GM23338 (cell line): Measurements from ENCODE around the gene SLC6A13. TPM values are rescaled to one million over a fixed set of nuclear protein-coding genes. Genes with fewer than 3 reads are reported as not detected.

Source experiments
- ATAC-seq: fragments of 200-7000 bp; cut with Tn5 transposase; 3 replicates; pipeline ENCODE4 v1.9.1; 2020
- DNase-seq: peaks from one replicate; pipeline ENCODE4 v3.0.0-alpha.2; 2015; ENCODE audit warnings: low spot score
- H2AFZ ChIP-seq: fragments of 200-600 bp; sonication (generic); 2 replicates; pipeline ENCODE4 v1.8.0; 2016; ENCODE audit warnings: antibody characterized with exemption, mild to moderate bottlenecking, moderate library complexity
- H3F3A ChIP-seq: fragments of 200-600 bp; sonication (generic); replicated peaks from 2 replicates; pipeline ENCODE4 v1.8.0; 2017; ENCODE audit warnings: antibody characterized with exemption, mixed run types, low read depth
- H3K27ac ChIP-seq: fragments of 200-600 bp; sonication (generic); 2 replicates; pipeline ENCODE4 v1.6.1; 2016; ENCODE audit warnings: low read depth
- H3K27me3 ChIP-seq: fragments of 200-600 bp; sonication (generic); 2 replicates; pipeline ENCODE4 v1.8.0; 2016; ENCODE audit warnings: mild to moderate bottlenecking, mixed run types, moderate library complexity; ENCODE audit not compliant: insufficient read depth
- H3K36me3 ChIP-seq: fragments of 200-600 bp; sonication (generic); 2 replicates; pipeline ENCODE4 v1.8.0; 2016; ENCODE audit warnings: mild to moderate bottlenecking; ENCODE audit not compliant: insufficient read depth
- H3K4me1 ChIP-seq: fragments of 200-600 bp; sonication (generic); 2 replicates; pipeline ENCODE4 v1.8.0; 2016; ENCODE audit warnings: mild to moderate bottlenecking, moderate library complexity; ENCODE audit not compliant: insufficient read depth
- H3K4me2 ChIP-seq: fragments of 200-600 bp; sonication (generic); 2 replicates; pipeline ENCODE4 v1.7.1; 2017; ENCODE audit warnings: mixed run types
- H3K4me3 ChIP-seq: fragments of 200-600 bp; sonication (generic); 2 replicates; pipeline ENCODE4 v1.6.1; 2016; ENCODE audit warnings: mixed run types
- H3K79me2 ChIP-seq: fragments of 200-600 bp; sonication (generic); replicated peaks from 2 replicates; pipeline ENCODE4 v1.8.0; 2017; ENCODE audit warnings: mild to moderate bottlenecking; ENCODE audit not compliant: insufficient read depth
- H3K9me2 ChIP-seq: fragments of 200-600 bp; sonication (generic); 2 replicates; pipeline ENCODE4 v1.8.0; 2017; ENCODE audit not compliant: insufficient read depth
- H4K20me1 ChIP-seq: fragments of 200-600 bp; sonication (generic); replicated peaks from 2 replicates; pipeline ENCODE4 v1.8.0; 2017; ENCODE audit warnings: mild to moderate bottlenecking; ENCODE audit not compliant: insufficient read depth
- H3K27ac Mint-ChIP-seq: 2 replicates; pipeline ENCODE4 v1.8.0; 2020; ENCODE audit warnings: inconsistent platforms, mild to moderate bottlenecking, moderate library complexity, mixed read lengths
- H3K27me3 Mint-ChIP-seq: 3 replicates; pipeline ENCODE4 v1.8.0; 2022; ENCODE audit warnings: low read depth, mild to moderate bottlenecking, moderate library complexity, mixed read lengths, inconsistent platforms; ENCODE audit not compliant: insufficient read depth, poor library complexity
- H3K36me3 Mint-ChIP-seq: 3 replicates; pipeline ENCODE4 v1.8.0; 2021; ENCODE audit warnings: low read depth, mild to moderate bottlenecking, inconsistent platforms, moderate library complexity, mixed read lengths
- H3K4me1 Mint-ChIP-seq: 3 replicates; pipeline ENCODE4 v1.8.0; 2020; ENCODE audit warnings: mild to moderate bottlenecking, inconsistent platforms, mixed read lengths
- H3K4me3 Mint-ChIP-seq: 3 replicates; pipeline ENCODE4 v1.8.0; 2021; ENCODE audit warnings: moderate library complexity, mild to moderate bottlenecking, inconsistent platforms, mixed read lengths
- H3K9me3 Mint-ChIP-seq: 3 replicates; pipeline ENCODE4 v1.8.0; 2020; ENCODE audit warnings: moderate library complexity, mild to moderate bottlenecking, inconsistent platforms, mixed read lengths
- CREB1 ChIP-seq: fragments of 250-450 bp; sonication (Bioruptor Pico); IDR thresholded peaks from 2 replicates; pipeline ENCODE4 v1.5.0; 2020; ENCODE audit warnings: low read depth, mild to moderate bottlenecking, moderate library complexity
- ETS1 ChIP-seq: IDR thresholded peaks from 2 replicates; pipeline ENCODE4 v1.6.1; 2016; ENCODE audit warnings: antibody characterized with exemption
- EZH2 ChIP-seq: fragments of 200-600 bp; sonication (generic); IDR thresholded peaks from one replicate; pipeline ENCODE4 v1.8.0; 2017; ENCODE audit warnings: antibody characterized with exemption, mild to moderate bottlenecking, low read depth; ENCODE audit not compliant: unreplicated experiment
- EZH2phosphoT487 ChIP-seq: fragments of 200-600 bp; sonication (generic); IDR thresholded peaks from one replicate; pipeline ENCODE4 v1.8.1; 2018; ENCODE audit warnings: antibody characterized with exemption; ENCODE audit not compliant: unreplicated experiment
- JUNB ChIP-seq: IDR thresholded peaks from one replicate; pipeline ENCODE4 v1.6.1; 2016; ENCODE audit warnings: antibody characterized with exemption; ENCODE audit not compliant: unreplicated experiment
- ZNF114 ChIP-seq: fragments of 250-450 bp; sonication (Bioruptor Pico); IDR thresholded peaks from 2 replicates; pipeline ENCODE4 v1.5.0; 2020; ENCODE audit warnings: mild to moderate bottlenecking, moderate library complexity
- ZNF331 ChIP-seq: fragments of 250-450 bp; sonication (Bioruptor Pico); IDR thresholded peaks from 2 replicates; pipeline ENCODE4 v1.5.0; 2020; ENCODE audit warnings: low read depth, mild to moderate bottlenecking, moderate library complexity
- ZNF462 ChIP-seq: fragments of 250-450 bp; sonication (Bioruptor Pico); IDR thresholded peaks from 2 replicates; pipeline ENCODE4 v1.5.0; 2020; ENCODE audit warnings: mild to moderate bottlenecking, moderate library complexity
- polyA plus RNA-seq: library from polyadenylated mRNA; unstranded; fragments of >200 nt; fragmentation: Nextera tagmentation; extraction: Ambion mirVana; gene quantifications from 2 replicates; pipeline ENCODE4 v1.2.1, GENCODE V29; 2016
- total RNA-seq: library from RNA; depleted of rRNA; stranded (reverse); fragments of >200 nt; shearing (Covaris generic); gene quantifications from 2 replicates; pipeline ENCODE4 v1.2.3, GENCODE V29; 2014

The SLC6A13 gene
- total and polyA plus RNA-seq, 2 experiments from 2014 or later: not detected

- no peak for TF ChIP-seq ZNF114 (CRISPR knock-in tag)
- no peak for TF ChIP-seq ETS1
Measured at GRCh38 chr12:196436-196835, 66.2 kb downstream of the SLC6A13 start (continued).

- Mint-ChIP-seq H3K9me3 (peaks cover 6% of the 10 kb centered on the region; the same call in 2 of the 3 replicates), H3K27ac (no peak overlapping the region), H3K4me1 (peaks cover 12% of the 10 kb centered on the region), H3K4me3 (no peak overlapping the region), H3K36me3 (no peaks in the 10 kb centered on the region), H3K27me3 (peaks cover 11% of the 10 kb centered on the region)
- TF ChIP-seq EZH2phosphoT487 (no peak), EZH2 (no peak), ZNF462 (CRISPR knock-in tag) (no peak), ZNF331 (CRISPR knock-in tag) (no peak), JUNB (no peak), ETS1 (no peak), CREB1 (no peak)
- ATAC-seq (no peak), DNase-seq (no peak)
- peaks cover 14% of the 10 kb centered on the region for H3K4me1 ChIP-seq
- H3K4me3 ChIP-seq: no peak overlapping the region
- no peaks in the 10 kb centered on the region for H3F3A ChIP-seq
- no peaks in the 10 kb centered on the region for H3K9me2 ChIP-seq
- no peak overlapping the region for H2AFZ ChIP-seq
- 0 out of 2 replicates have a peak, but pooled peaks cover 3% of the 10 kb centered on the region for H3K27me3 ChIP-seq
- H3K36me3 ChIP-seq: no peaks in the 10 kb centered on the region
- H4K20me1 ChIP-seq: no peaks in the 10 kb centered on the region
- no peaks in the 10 kb centered on the region for H3K79me2 ChIP-seq
- H3K27ac ChIP-seq: no peak overlapping the region
- no peak overlapping the region for H3K4me2 ChIP-seq
Measured at GRCh38 chr12:195951-196350, 66.7 kb downstream of the SLC6A13 start.
